PC-3 (cell line): ENCODE data around the gene LUZP1. TPM values are rescaled to one million over a fixed set of nuclear protein-coding genes. Genes with fewer than 3 reads are reported as not detected.

Experiments used
- ATAC-seq: fragments of 200-7000 bp; cut with Tn5 transposase; 2 replicates; pipeline ENCODE4 v1.9.1; 2020; ENCODE audit warnings: mild to moderate bottlenecking, moderate library complexity
- BruUV-seq: library from RNA; stranded (reverse); fragments of 400-500 nt; replicated peaks from 2 replicates; lab custom pipeline; 2021; lab: Mats Ljungman, UMichigan
- CTCF ChIA-PET: fragments of 300-600 bp; sonication (Branson Sonifier 250); formaldehyde crosslinking; loops from one replicate; lab custom pipeline; 2022; ENCODE audit warnings: antibody characterized with exemption; lab: Charles Lee
- POLR2A ChIA-PET: fragments of 300-600 bp; sonication (Branson Sonifier 250); formaldehyde crosslinking; loops from one replicate; lab custom pipeline; 2022; ENCODE audit warnings: antibody characterized with exemption; ENCODE audit not compliant: unreplicated experiment; lab: Charles Lee
- DNase-seq: peaks from one replicate; pipeline ENCODE4 v3.0.0-alpha.2; 2015
- H2AFZ ChIP-seq: fragments of 300-600 bp; sonication (generic); 2 replicates; pipeline ENCODE4 v1.6.0; 2016; ENCODE audit warnings: antibody characterized with exemption, low read length
- H3F3A ChIP-seq: fragments of 300-600 bp; sonication (generic); one replicate; pipeline ENCODE4 v1.6.0; 2017; ENCODE audit warnings: antibody characterized with exemption, low read length, control low read depth, mild to moderate bottlenecking; ENCODE audit not compliant: unreplicated experiment
- H3K27ac ChIP-seq: fragments of 300-600 bp; sonication (generic); 2 replicates; pipeline ENCODE4 v1.5.1; 2016; ENCODE audit warnings: mild to moderate bottlenecking, low read length
- H3K27me3 ChIP-seq: fragments of 300-600 bp; sonication (generic); 2 replicates; pipeline ENCODE4 v1.6.1; 2016; ENCODE audit warnings: low read length, mixed read lengths
- H3K36me3 ChIP-seq: fragments of 300-600 bp; sonication (generic); 2 replicates; pipeline ENCODE4 v1.6.1; 2016; ENCODE audit warnings: low read depth, mixed run types, low read length, mixed read lengths
- H3K4me1 ChIP-seq: fragments of 300-600 bp; sonication (generic); 2 replicates; pipeline ENCODE4 v1.5.1; 2016; ENCODE audit warnings: low read length; ENCODE audit not compliant: insufficient read depth
- H3K4me2 ChIP-seq: fragments of 300-600 bp; sonication (generic); 2 replicates; pipeline ENCODE4 v1.6.0; 2016; ENCODE audit warnings: low read length
- H3K4me3 ChIP-seq: fragments of 300-600 bp; sonication (generic); 2 replicates; pipeline ENCODE4 v1.5.1; 2016; ENCODE audit warnings: mild to moderate bottlenecking, low read length, mixed read lengths
- H3K79me2 ChIP-seq: fragments of 300-600 bp; sonication (generic); 2 replicates; pipeline ENCODE4 v1.6.1; 2017; ENCODE audit warnings: low read length, mixed read lengths
- H3K9ac ChIP-seq: fragments of 300-600 bp; sonication (generic); 2 replicates; pipeline ENCODE4 v1.6.0; 2016; ENCODE audit warnings: mild to moderate bottlenecking, low read length
- H3K9me2 ChIP-seq: fragments of 300-600 bp; sonication (generic); replicated peaks from 2 replicates; pipeline ENCODE4 v1.6.1; 2016; ENCODE audit warnings: mixed run types, low read length, mixed read lengths
- H3K9me3 ChIP-seq: fragments of 300-600 bp; sonication (generic); 2 replicates; pipeline ENCODE4 v1.6.1; 2016; ENCODE audit warnings: low read length, mixed read lengths
- H4K20me1 ChIP-seq: fragments of 300-600 bp; sonication (generic); 2 replicates; pipeline ENCODE4 v1.6.1; 2016; ENCODE audit warnings: low read length, mixed read lengths
- EZH2 ChIP-seq: fragments of 300-600 bp; sonication (generic); IDR thresholded peaks from one replicate; pipeline ENCODE4 v1.6.1; 2017; ENCODE audit warnings: antibody characterized with exemption, mild to moderate bottlenecking, low read length; ENCODE audit not compliant: unreplicated experiment
- EZH2phosphoT487 ChIP-seq: fragments of 300-600 bp; sonication (generic); IDR thresholded peaks from 2 replicates; pipeline ENCODE4 v1.6.1; 2018; ENCODE audit warnings: mild to moderate bottlenecking, antibody characterized with exemption, low read length, borderline replicate concordance
- intact Hi-C: fragments of 100-400 bp; cut with micrococcal nuclease; formaldehyde crosslinking; loops from 2 replicates; pipeline ENCODE4 v1.9.0; 2023
- total RNA-seq: library from RNA; depleted of rRNA; stranded (reverse); fragments of >200 nt; gene quantifications from 2 replicates; pipeline ENCODE4 v1.2.3, GENCODE V29; 2014
- TF ChIP-seq, protein P1 (sequence below): fragments of 300-600 bp; sonication (generic); conservative IDR thresholded peaks from 2 replicates; pipeline ENCODE4 v1.5.1; 2017; ENCODE audit warnings: antibody characterized with exemption, low read depth, mild to moderate bottlenecking, low read length

LUZP1 gene
- total RNA-seq, 1 experiment from 2014 or later = 17.8 TPM

DNA sequence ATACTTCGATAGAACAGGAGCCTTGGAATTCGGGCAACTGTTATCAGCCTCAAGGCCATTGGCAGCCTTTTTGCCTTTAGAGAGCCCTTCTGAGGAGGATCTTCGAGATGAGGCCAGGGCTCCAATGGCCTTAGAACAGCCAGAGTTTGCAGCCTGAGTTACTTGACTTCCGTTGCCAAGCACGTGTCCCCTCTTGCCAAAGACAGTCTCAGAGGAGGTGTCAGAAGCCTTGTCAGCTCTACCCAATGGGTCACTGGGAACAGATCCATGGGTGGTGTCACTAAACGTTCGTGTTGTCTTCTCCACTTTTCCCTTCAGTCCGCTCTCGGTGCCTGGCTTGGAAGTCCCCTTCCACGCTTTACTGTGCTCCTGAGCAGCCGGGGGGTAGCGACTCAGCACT is 76.2 kb downstream of the LUZP1 start:
- Histone ChIP-seq H3K9ac (no peak overlapping the region), H3K4me1 (peaks cover 12% of the 10 kb centered on the region), H3K4me2 (no peak overlapping the region), H3F3A (no peaks in the 10 kb centered on the region), H3K79me2 (peaks cover 5% of the 10 kb centered on the region; the same call in 1 of the 2 replicates), H3K36me3 (peaks cover 24% of the 10 kb centered on the region; the same call in 1 of the 2 replicates), H3K27ac (no peak overlapping the region), H3K27me3 (no peaks in the 10 kb centered on the region), H3K4me3 (no peak overlapping the region), H3K9me3 (no peaks in the 10 kb centered on the region), H3K9me2 (no peaks in the 10 kb centered on the region), H4K20me1 (no peaks in the 10 kb centered on the region), H2AFZ (no peak overlapping the region)
- no peak for ATAC-seq
- TF ChIP-seq EZH2phosphoT487 (no peak), EZH2 (no peak)
- TF ChIP-seq, protein P1, sequence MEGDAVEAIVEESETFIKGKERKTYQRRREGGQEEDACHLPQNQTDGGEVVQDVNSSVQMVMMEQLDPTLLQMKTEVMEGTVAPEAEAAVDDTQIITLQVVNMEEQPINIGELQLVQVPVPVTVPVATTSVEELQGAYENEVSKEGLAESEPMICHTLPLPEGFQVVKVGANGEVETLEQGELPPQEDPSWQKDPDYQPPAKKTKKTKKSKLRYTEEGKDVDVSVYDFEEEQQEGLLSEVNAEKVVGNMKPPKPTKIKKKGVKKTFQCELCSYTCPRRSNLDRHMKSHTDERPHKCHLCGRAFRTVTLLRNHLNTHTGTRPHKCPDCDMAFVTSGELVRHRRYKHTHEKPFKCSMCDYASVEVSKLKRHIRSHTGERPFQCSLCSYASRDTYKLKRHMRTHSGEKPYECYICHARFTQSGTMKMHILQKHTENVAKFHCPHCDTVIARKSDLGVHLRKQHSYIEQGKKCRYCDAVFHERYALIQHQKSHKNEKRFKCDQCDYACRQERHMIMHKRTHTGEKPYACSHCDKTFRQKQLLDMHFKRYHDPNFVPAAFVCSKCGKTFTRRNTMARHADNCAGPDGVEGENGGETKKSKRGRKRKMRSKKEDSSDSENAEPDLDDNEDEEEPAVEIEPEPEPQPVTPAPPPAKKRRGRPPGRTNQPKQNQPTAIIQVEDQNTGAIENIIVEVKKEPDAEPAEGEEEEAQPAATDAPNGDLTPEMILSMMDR = no peak
- ChIA-PET CTCF (no interaction called here), POLR2A (no interaction called here)
- BruUV-seq = no TSS peak
- no peak for DNase-seq
- intact Hi-C loops = no loop called here

DNA sequence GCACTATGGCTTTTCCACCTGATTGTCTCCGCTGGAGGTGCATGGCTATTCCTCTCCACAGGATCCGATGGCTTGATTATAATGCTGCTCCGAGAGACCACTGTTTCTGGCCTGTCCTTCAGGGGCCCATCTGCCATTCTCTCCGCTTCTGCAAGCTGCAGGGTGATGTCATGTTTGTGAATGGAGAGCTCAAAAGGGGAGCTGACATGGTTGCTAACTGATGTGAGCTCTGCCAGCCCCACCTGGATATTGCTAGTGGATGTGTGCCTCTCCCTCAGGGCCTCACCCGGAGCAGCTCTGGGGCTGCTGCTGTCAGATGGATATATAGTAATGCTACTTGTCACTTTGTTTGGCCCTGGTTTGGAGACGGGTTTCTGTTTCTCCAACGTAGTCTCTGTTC is 77.1 kb downstream of the LUZP1 start:
- BruUV-seq = no TSS peak
- intact Hi-C loops = no loop called here
- peaks cover 28% of the 10 kb centered on the region; the same call in 1 of the 2 replicates for H3K36me3 ChIP-seq
- H3K4me1 ChIP-seq = peaks cover 12% of the 10 kb centered on the region
- H4K20me1 ChIP-seq = no peaks in the 10 kb centered on the region
- H3K4me2 ChIP-seq = no peak overlapping the region
- no peaks in the 10 kb centered on the region for H3K9me3 ChIP-seq
- no peak for ATAC-seq
- H3K9ac ChIP-seq = no peak overlapping the region
- no peaks in the 10 kb centered on the region for H3K9me2 ChIP-seq
- TF ChIP-seq EZH2phosphoT487 (no peak), EZH2 (no peak)
- TF ChIP-seq, protein P1 = no peak
- no peak for DNase-seq
- H3K79me2 ChIP-seq = no peaks in the 10 kb centered on the region
- H3K27me3 ChIP-seq = no peaks in the 10 kb centered on the region
- POLR2A ChIA-PET = no interaction called here
- no peaks in the 10 kb centered on the region for H3F3A ChIP-seq
- H3K27ac ChIP-seq = no peak overlapping the region
- no peak overlapping the region for H3K4me3 ChIP-seq
- no peak overlapping the region for H2AFZ ChIP-seq
- CTCF ChIA-PET = no interaction called here

DNA sequence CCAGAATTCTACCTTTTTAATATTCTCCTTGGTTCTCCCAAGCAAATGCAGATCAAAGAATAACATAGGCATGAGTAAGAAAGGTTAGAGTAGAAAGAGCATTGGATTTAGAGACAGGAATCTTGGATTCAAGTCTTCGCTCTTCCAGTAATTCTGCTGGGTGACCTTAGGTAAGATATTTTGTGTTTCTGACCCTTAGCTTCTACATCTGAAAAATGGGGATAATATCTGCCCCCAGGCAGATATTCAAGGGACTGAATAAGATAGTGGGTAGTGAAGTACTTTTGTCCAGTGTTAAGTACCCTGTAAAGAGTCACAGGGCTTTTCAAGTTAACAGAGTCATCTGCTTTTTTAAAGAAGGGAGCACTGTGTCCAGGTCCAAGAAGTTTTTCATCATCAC is 78.6 kb downstream of the LUZP1 start:
- ChIA-PET POLR2A (no interaction called here), CTCF (no interaction called here)
- no peak for DNase-seq
- H3K27ac ChIP-seq = no peak overlapping the region
- H3K9me2 ChIP-seq = no peaks in the 10 kb centered on the region
- no peak overlapping the region for H2AFZ ChIP-seq
- no peaks in the 10 kb centered on the region for H3K4me1 ChIP-seq
- no peaks in the 10 kb centered on the region for H3K27me3 ChIP-seq
- no peak overlapping the region for H3K4me2 ChIP-seq
- no peaks in the 10 kb centered on the region for H4K20me1 ChIP-seq
- ATAC-seq = no peak
- no peaks in the 10 kb centered on the region for H3K9me3 ChIP-seq
- no peak overlapping the region for H3K4me3 ChIP-seq
- H3K36me3 ChIP-seq = peaks cover 40% of the 10 kb centered on the region
- no peak overlapping the region for H3K9ac ChIP-seq
- BruUV-seq = no TSS peak
- no peaks in the 10 kb centered on the region for H3F3A ChIP-seq
- H3K79me2 ChIP-seq = no peaks in the 10 kb centered on the region
- intact Hi-C loops = no loop called here
- no peak for TF ChIP-seq EZH2phosphoT487
- TF ChIP-seq, protein P1 = no peak
- no peak for TF ChIP-seq EZH2
